Mucosa of stomach (tissue), 1 donor: ENCODE results near the gene C1QTNF2.
A peak's percentile ranks its signal among the peaks of the same experiment; 100 is the strongest.

Experiments
- H3K27me3 ChIP-seq: one replicate; pipeline ENCODE4 v1.7.0; 2013; ENCODE audit warnings: mild to moderate bottlenecking, low read length; ENCODE audit not compliant: control insufficient read depth, insufficient read depth
- H3K36me3 ChIP-seq: one replicate; pipeline ENCODE4 v1.7.0; 2013; ENCODE audit warnings: low read length; ENCODE audit not compliant: control insufficient read depth, insufficient read depth
- H3K4me1 ChIP-seq: one replicate; pipeline ENCODE4 v1.7.0; 2013; ENCODE audit warnings: mild to moderate bottlenecking, low read length; ENCODE audit not compliant: control insufficient read depth, insufficient read depth
- H3K4me3 ChIP-seq: one replicate; pipeline ENCODE4 v1.7.0; 2013; ENCODE audit warnings: low read length
- H3K9ac ChIP-seq: one replicate; pipeline ENCODE4 v1.7.0; 2013; ENCODE audit warnings: mild to moderate bottlenecking, low read length, moderate library complexity
- H3K9me3 ChIP-seq: one replicate; pipeline ENCODE4 v1.7.0; 2013; ENCODE audit warnings: mild to moderate bottlenecking, low read length, moderate library complexity; ENCODE audit not compliant: control insufficient read depth
- donor health status: Pancreatic carcinoma.

Gene C1QTNF2

GRCh38 chr5:160367261-160367660, 3.2 kb downstream of the C1QTNF2 start:
- no peaks in the 10 kb centered on the region for H3K36me3 ChIP-seq
- H3K27me3 ChIP-seq, result peaks cover 15% of the 10 kb centered on the region
- H3K4me1 ChIP-seq, result peaks cover 6% of the 10 kb centered on the region
- H3K9ac ChIP-seq, result no peak overlapping the region
- H3K4me3 ChIP-seq, result no peak overlapping the region
- H3K9me3 ChIP-seq, result no peaks in the 10 kb centered on the region

DNA sequence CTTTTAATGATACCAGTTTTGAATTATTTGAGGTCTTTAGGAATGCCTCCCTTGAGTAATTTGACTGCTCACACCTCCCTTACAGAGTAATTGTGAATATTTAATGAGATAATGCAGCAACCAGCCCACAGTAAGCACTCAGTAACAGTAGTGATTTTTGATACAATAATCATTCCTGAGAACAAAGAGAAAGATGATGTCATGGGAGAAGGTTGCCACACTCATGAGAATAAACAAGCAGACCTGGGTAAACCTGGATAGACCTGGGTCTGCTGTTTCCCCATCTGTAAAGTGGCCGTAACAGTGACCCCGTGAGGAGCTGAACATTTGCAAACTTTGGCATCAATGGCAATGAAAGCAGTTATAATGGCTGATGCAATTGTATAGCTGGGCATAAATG, 4.2 kb downstream of the C1QTNF2 start:
- Histone ChIP-seq H3K9ac (no peak overlapping the region), H3K4me3 (no peak overlapping the region), H3K36me3 (no peaks in the 10 kb centered on the region), H3K4me1 (peaks cover 6% of the 10 kb centered on the region), H3K27me3 (peaks cover 11% of the 10 kb centered on the region), H3K9me3 (no peaks in the 10 kb centered on the region)

DNA sequence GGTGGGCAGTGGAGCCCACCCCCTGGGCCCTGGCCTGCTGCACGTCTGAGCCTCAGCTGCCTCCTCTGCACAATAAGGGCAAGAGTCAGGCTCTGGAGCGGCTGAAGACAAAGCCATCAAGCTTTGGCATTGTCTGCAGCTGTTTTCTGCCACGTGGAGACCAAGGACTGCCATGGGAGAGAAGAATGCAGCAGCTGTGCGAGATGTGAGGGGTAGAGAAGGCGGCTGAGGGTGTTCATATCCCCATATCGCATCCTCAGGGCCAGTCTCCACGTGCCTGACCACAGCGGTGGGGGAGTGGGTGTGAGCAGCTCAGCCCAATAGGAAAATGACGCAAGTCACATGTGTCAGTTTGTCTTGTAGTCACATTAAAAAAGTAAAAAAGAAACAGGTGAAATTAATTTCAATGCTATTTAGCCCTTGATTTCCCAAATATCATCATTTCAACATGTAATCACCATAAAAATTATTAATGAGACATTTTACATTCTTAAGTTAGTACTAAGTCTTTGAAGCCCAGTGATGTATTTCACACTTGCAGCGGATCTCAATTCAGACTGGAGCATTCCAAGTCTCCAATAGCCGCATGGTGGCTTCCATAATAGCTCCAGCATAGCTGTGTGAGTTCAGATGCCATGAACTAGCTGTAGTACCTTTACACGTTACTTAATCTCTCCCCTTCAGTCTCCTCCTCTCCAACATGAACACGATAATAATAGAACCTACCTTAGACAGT, 6.6 kb downstream of the C1QTNF2 start:
- Histone ChIP-seq H3K9me3 (no peaks in the 10 kb centered on the region), H3K4me1 (peaks cover 20% of the 10 kb centered on the region), H3K4me3 (no peak overlapping the region), H3K36me3 (no peaks in the 10 kb centered on the region), H3K27me3 (no peaks in the 10 kb centered on the region), H3K9ac (no peak overlapping the region)

DNA sequence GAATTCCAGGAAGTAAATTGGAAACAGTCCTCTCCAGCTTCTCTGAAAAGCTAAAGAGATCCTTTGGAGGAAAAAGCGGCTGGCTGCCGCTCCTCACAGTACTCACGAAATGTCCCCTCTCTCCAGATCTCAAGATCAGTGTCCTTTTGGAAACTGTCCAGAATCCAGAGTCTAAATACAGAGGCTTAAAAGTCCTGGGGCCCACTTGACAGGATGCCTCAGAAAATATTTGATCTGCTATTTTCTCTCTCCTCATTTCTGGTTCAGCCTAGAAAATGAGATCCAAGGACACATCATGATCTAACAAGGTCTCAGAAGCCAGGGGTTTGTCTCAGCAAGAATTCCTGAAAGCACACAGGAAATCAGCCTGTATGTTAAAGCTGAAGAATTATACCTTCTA, 7.2 kb downstream of the C1QTNF2 start:
- Histone ChIP-seq H3K9ac (no peak overlapping the region), H3K4me3 (no peak overlapping the region), H3K9me3 (no peaks in the 10 kb centered on the region), H3K36me3 (no peaks in the 10 kb centered on the region), H3K27me3 (no peaks in the 10 kb centered on the region), H3K4me1 (peaks cover 20% of the 10 kb centered on the region)

- Histone ChIP-seq H3K9me3 (no peaks in the 10 kb centered on the region), H3K36me3 (no peaks in the 10 kb centered on the region), H3K4me3 (no peak overlapping the region), H3K27me3 (no peaks in the 10 kb centered on the region), H3K4me1 (peaks cover 25% of the 10 kb centered on the region), H3K9ac (no peak overlapping the region)
These were observed 8.7 kb downstream of the C1QTNF2 start for GRCh38 chr5:160361624-160362228.

DNA sequence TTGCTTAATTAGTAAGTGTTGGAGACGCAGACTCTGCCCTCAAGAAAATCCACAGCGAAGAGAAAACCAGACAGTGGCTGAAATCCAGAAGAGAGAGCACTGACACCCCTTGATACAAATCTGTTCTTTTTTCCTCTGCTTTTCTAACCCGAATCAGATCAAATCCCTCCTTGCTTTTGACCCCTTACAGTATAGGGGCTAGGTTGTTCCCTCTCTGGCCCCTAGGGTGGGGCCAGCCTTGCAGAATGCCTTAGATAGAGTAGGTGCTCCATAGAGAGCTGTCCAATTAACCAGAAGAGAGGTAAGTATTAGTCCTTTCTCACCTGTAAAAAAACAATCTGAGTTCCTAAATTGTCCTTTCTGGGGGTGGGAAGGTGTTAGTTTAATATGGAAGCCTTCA, 10.1 kb downstream of the C1QTNF2 start:
- Histone ChIP-seq H3K4me1 (peaks cover 25% of the 10 kb centered on the region), H3K9me3 (no peaks in the 10 kb centered on the region), H3K27me3 (no peaks in the 10 kb centered on the region), H3K9ac (no peak overlapping the region), H3K36me3 (no peaks in the 10 kb centered on the region), H3K4me3 (no peak overlapping the region)

GRCh38 chr5:160359816-160360215, 10.6 kb downstream of the C1QTNF2 start:
- no peaks in the 10 kb centered on the region for H3K9me3 ChIP-seq
- H3K4me3 ChIP-seq, result no peak overlapping the region
- no peaks in the 10 kb centered on the region for H3K36me3 ChIP-seq
- no peak overlapping the region for H3K9ac ChIP-seq
- peaks cover 25% of the 10 kb centered on the region for H3K4me1 ChIP-seq
- no peaks in the 10 kb centered on the region for H3K27me3 ChIP-seq

GRCh38 chr5:160359242-160359641, 11.2 kb downstream of the C1QTNF2 start:
- Histone ChIP-seq H3K4me1 (peaks cover 25% of the 10 kb centered on the region), H3K9ac (no peak overlapping the region), H3K9me3 (no peaks in the 10 kb centered on the region), H3K36me3 (no peaks in the 10 kb centered on the region), H3K27me3 (no peaks in the 10 kb centered on the region), H3K4me3 (no peak overlapping the region)

GRCh38 chr5:160357861-160358411, 12.5 kb downstream of the C1QTNF2 start:
- H3K9me3 ChIP-seq, result no peaks in the 10 kb centered on the region
- no peak overlapping the region for H3K4me3 ChIP-seq
- no peaks in the 10 kb centered on the region for H3K27me3 ChIP-seq
- no peaks in the 10 kb centered on the region for H3K36me3 ChIP-seq
- peaks cover 25% of the 10 kb centered on the region for H3K4me1 ChIP-seq
- peak overlapping the region; percentile 30 for H3K9ac ChIP-seq

- peak overlapping the region; percentile 30 for H3K9ac ChIP-seq
- no peaks in the 10 kb centered on the region for H3K27me3 ChIP-seq
- H3K4me1 ChIP-seq, result peaks cover 25% of the 10 kb centered on the region
- H3K9me3 ChIP-seq, result no peaks in the 10 kb centered on the region
- no peak overlapping the region for H3K4me3 ChIP-seq
- no peaks in the 10 kb centered on the region for H3K36me3 ChIP-seq
These were observed 13.0 kb downstream of the C1QTNF2 start for GRCh38 chr5:160357394-160357793.

DNA sequence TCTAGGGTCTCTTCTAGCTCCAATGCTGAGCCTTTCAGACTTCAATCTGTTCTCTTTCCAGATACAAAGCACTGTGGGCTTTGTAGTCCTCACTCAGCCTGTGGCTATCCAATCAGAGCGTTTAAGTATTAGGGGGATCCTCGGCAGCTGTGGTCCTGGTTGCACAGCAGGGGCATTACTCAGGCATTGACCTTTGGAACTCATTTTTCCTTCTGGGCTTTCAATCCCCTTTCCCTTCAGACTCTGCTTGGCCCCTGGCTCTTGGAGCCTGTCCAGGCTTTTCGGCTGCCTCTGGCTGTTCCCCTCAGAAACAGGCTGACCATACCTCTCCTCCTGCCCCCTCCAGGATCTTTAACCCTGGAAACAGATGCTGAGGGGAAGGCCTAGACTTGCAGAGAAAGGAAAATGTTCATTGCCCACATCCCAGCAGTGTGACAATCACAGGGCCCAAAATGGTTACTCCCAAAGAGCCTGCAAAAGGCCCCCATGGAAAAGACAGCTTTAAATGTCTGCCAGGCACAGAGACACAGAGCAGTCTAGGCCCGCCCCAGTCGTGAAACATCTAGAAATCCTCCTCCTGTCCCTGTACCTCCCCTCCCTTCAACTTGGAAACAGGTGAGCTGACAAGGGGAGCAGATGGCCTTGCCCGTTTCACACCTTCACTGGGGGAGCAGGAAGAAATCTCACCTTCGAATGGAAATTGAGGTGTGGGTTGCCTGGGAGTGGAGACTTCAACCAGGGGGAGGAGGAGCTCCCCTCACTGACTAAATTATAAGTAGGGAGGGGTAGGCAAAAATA, 13.7 kb downstream of the C1QTNF2 start:
- H3K9me3 ChIP-seq, result no peaks in the 10 kb centered on the region
- peaks cover 25% of the 10 kb centered on the region for H3K4me1 ChIP-seq
- H3K9ac ChIP-seq, result no peak overlapping the region

DNA sequence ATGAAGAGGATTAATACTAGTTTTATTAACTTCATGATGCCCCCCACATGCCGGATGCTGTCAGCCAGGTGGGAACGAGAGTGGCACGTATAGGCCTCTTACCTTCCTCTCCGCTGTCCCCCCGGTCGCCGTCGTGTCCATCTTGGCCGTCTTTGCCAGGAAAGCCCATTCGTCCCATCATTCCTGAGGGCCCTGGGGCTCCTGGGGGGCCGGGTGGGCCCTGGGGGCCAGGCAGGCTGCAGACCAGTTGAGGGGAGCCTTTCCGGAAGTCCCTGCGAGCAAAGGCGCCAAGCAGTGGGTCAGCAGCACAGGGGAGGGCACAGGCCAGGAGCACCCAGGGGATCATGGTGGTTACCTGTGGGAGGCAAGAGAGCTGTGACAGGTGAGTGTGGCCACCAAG, 15.8 kb downstream of the C1QTNF2 start:
- Histone ChIP-seq H3K4me1 (peaks cover 13% of the 10 kb centered on the region), H3K9me3 (no peaks in the 10 kb centered on the region), H3K27me3 (no peaks in the 10 kb centered on the region), H3K4me3 (no peak overlapping the region), H3K36me3 (no peaks in the 10 kb centered on the region), H3K9ac (no peak overlapping the region)

More for the DNA sequence above, 13.7 kb downstream of the C1QTNF2 start:
- no peaks in the 10 kb centered on the region for H3K27me3 ChIP-seq
- no peaks in the 10 kb centered on the region for H3K36me3 ChIP-seq
- no peak overlapping the region for H3K4me3 ChIP-seq
